ENCODE measurements around the gene SLC17A4. TPM values are rescaled to one million over a fixed set of nuclear protein-coding genes. Genes with fewer than 3 reads are reported as not detected.

SLC17A4 gene
- total RNA-seq, 4 donors from 2014 or later = 7.4 to 92.9 (median 70.2) TPM

- no peak for TF ChIP-seq CTCF (IDR thresholded peaks at IDR 0.05)
- no peak for TF ChIP-seq POLR2A (IDR thresholded peaks at IDR 0.05)
- no peaks in the 10 kb centered on the region for H3K9me3 ChIP-seq
- DNase-seq = no peak
These were observed 66.8 kb downstream of the SLC17A4 start for GRCh38 chr6:25821341-25821740.

GRCh38 chr6:25829375-25829774 lies 74.8 kb downstream of the SLC17A4 start:
- H3K4me1 ChIP-seq = no peaks in the 10 kb centered on the region
- TF ChIP-seq CTCF (IDR thresholded peaks at IDR 0.05) (no peak), POLR2A (IDR thresholded peaks at IDR 0.05) (no peak)
- no peak overlapping the region for H3K4me3 ChIP-seq
- no peaks in the 10 kb centered on the region for H3K9me3 ChIP-seq
- no peak overlapping the region for H3K27ac ChIP-seq
- H3K27me3 ChIP-seq = no peaks in the 10 kb centered on the region
- H3K36me3 ChIP-seq = no peaks in the 10 kb centered on the region
- DNase-seq = no peak

More at GRCh38 chr6:25821341-25821740, 66.8 kb downstream of the SLC17A4 start:
- Histone ChIP-seq H3K27ac (no peak overlapping the region), H3K4me3 (no peak overlapping the region), H3K36me3 (no peaks in the 10 kb centered on the region), H3K27me3 (no peaks in the 10 kb centered on the region), H3K4me1 (no peaks in the 10 kb centered on the region)

GRCh38 chr6:25830458-25830857 lies 75.9 kb downstream of the SLC17A4 start:
- no peaks in the 10 kb centered on the region for H3K9me3 ChIP-seq
- no peak overlapping the region for H3K4me3 ChIP-seq
- no peaks in the 10 kb centered on the region for H3K27me3 ChIP-seq
- TF ChIP-seq POLR2A (IDR thresholded peaks at IDR 0.05) (no peak), CTCF (IDR thresholded peaks at IDR 0.05) (no peak)
- no peaks in the 10 kb centered on the region for H3K36me3 ChIP-seq
- no peaks in the 10 kb centered on the region for H3K4me1 ChIP-seq
- DNase-seq = no peak
- no peak overlapping the region for H3K27ac ChIP-seq

Other genes starting within 250 kb of the SLC17A4 start
- 10 to 100 TPM in 2 of 4 donors, 1 to 10 TPM in 2; 4.1 to 13.0 (median 9.6) TPM for gene SCGN, start 102.5 kb upstream of the SLC17A4 start, total RNA-seq
- gene SLC17A1, start 77.3 kb downstream of the SLC17A4 start, total RNA-seq = not detected
- gene SLC17A3, start 119.5 kb downstream of the SLC17A4 start, total RNA-seq = not detected
- not detected for gene SLC17A2, start 175.9 kb downstream of the SLC17A4 start, total RNA-seq
- 10 to 100 TPM; 15.3 to 24.8 (median 19.3) TPM for gene TRIM38, start 208.1 kb downstream of the SLC17A4 start, total RNA-seq

Data from Peyer's patch (tissue), 4 donors.